GM12878 (cell line): ENCODE measurements around the gene ENGASE. TPM values are rescaled to one million over a fixed set of nuclear protein-coding genes. Genes with fewer than 3 reads are reported as not detected.

Experiments
- ATAC-seq: fragments of 200-7000 bp; cut with Tn5 transposase; 3 replicates; pipeline ENCODE4 v1.9.1; 2020; ENCODE audit warnings: mild to moderate bottlenecking, moderate library complexity
- BruUV-seq: library from RNA; stranded (reverse); fragments of 400-500 nt; replicated peaks from 2 replicates; lab custom pipeline; 2021; lab: Mats Ljungman, UMichigan
- CTCF ChIA-PET: fragments of 300-600 bp; sonication (Branson Sonifier 250); formaldehyde crosslinking; extraction: SDS; loops from one replicate; lab custom pipeline; 2021; ENCODE audit warnings: inconsistent platforms; lab: Yijun Ruan, JAX
- POLR2A ChIA-PET: fragments of 350-600 bp; formaldehyde crosslinking; extraction: SDS; loops from one replicate; lab custom pipeline; 2021; ENCODE audit warnings: inconsistent platforms; lab: Charles Lee
- RAD21 ChIA-PET: fragments of 300-600 bp; sonication (Branson Sonifier 250); formaldehyde crosslinking; loops from one replicate; lab custom pipeline; 2023; ENCODE audit warnings: antibody characterized with exemption; ENCODE audit not compliant: unreplicated experiment; lab: Charles Lee
- SMC1A ChIA-PET: fragments of 300-600 bp; sonication (Branson Sonifier 250); formaldehyde crosslinking; loops from one replicate; lab custom pipeline; 2023; ENCODE audit not compliant: unreplicated experiment, uncharacterized antibody; lab: Charles Lee
- DNase-seq: peaks from one replicate; pipeline ENCODE4 v3.0.0-alpha.2; 2011; ENCODE audit warnings: low read depth, low spot score
- FAIRE-seq: peaks from 3 replicates; lab custom pipeline; 2011; peaks lifted over from hg19 to GRCh38; lab: Jason Lieb, UNC
- H2AFZ ChIP-seq: 2 replicates; pipeline ENCODE4 v1.6.0; 2011; ENCODE audit warnings: low read depth, low read length, control low read depth; ENCODE audit not compliant: control insufficient read depth
- H3K27ac ChIP-seq: 2 replicates; pipeline ENCODE4 v1.5.1; 2011; ENCODE audit warnings: control low read depth; ENCODE audit not compliant: control insufficient read depth, insufficient read depth
- H3K27me3 ChIP-seq, 2 experiments: replicated peaks in 1 of 2; 2 replicates each; pipeline versions ENCODE4 v1.6.0 to v1.6.1; 2011; ENCODE audit warnings: low read length in 1 of 2; ENCODE audit not compliant: control insufficient read depth in 2 of 2, insufficient read depth in 2 of 2
- H3K36me3 ChIP-seq, 2 experiments: 2 replicates each; pipeline ENCODE4 v1.5.1; 2011; ENCODE audit warnings: low read length in 1 of 2; ENCODE audit not compliant: control insufficient read depth in 2 of 2, insufficient read depth in 2 of 2
- H3K4me1 ChIP-seq: 2 replicates; pipeline ENCODE4 v1.6.1; 2011; ENCODE audit warnings: mild to moderate bottlenecking, low read length, moderate library complexity, mixed read lengths; ENCODE audit not compliant: control insufficient read depth, insufficient read depth
- H3K4me2 ChIP-seq: 2 replicates; pipeline ENCODE4 v1.6.0; 2011; ENCODE audit warnings: control low read depth; ENCODE audit not compliant: control insufficient read depth, insufficient read depth
- H3K4me3 ChIP-seq: fragments of 200-600 bp; sonication (generic); 2 replicates; pipeline ENCODE4 v1.5.1; 2016
- H3K79me2 ChIP-seq: 2 replicates; pipeline ENCODE4 v1.6.0; 2011; ENCODE audit warnings: low read length; ENCODE audit not compliant: control insufficient read depth, insufficient read depth
- H3K9ac ChIP-seq: 2 replicates; pipeline ENCODE4 v1.8.0; 2011; ENCODE audit warnings: low read length, control low read depth, mixed read lengths; ENCODE audit not compliant: control insufficient read depth, insufficient read depth
- H3K9me3 ChIP-seq: replicated peaks from 3 replicates; pipeline ENCODE4 v1.5.1; 2011; ENCODE audit warnings: mild to moderate bottlenecking, low read length; ENCODE audit not compliant: control insufficient read depth, insufficient read depth
- H4K20me1 ChIP-seq: 2 replicates; pipeline ENCODE4 v1.6.0; 2011; ENCODE audit not compliant: control insufficient read depth, insufficient read depth
- ETV6 ChIP-seq, 2 experiments: fragments of 450-650 bp in 1 of 2; IDR thresholded peaks in 1 of 2; conservative IDR thresholded peaks in 1 of 2; 2 replicates each; pipeline ENCODE4 v1.6.1; 2014; ENCODE audit warnings: antibody characterized with exemption in 1 of 2, borderline replicate concordance in 1 of 2, low read depth in 1 of 2, mild to moderate bottlenecking in 1 of 2, moderate library complexity in 1 of 2
- KDM1A ChIP-seq: fragments of 200-600 bp; sonication (generic); IDR thresholded peaks from 2 replicates; pipeline ENCODE4 v1.6.1; 2016; ENCODE audit warnings: borderline replicate concordance
- KLF5 ChIP-seq: fragments of 450-650 bp; IDR thresholded peaks from 2 replicates; pipeline ENCODE4 v1.6.1; 2014; ENCODE audit warnings: mild to moderate bottlenecking; ENCODE audit not compliant: partially characterized antibody
- MTA3 ChIP-seq: IDR thresholded peaks from 2 replicates; pipeline ENCODE4 v1.6.1; 2012; ENCODE audit warnings: low read length, inconsistent platforms, borderline replicate concordance
- RAD21 ChIP-seq: IDR thresholded peaks from 2 replicates; pipeline ENCODE4 v1.6.1; 2011; ENCODE audit warnings: mild to moderate bottlenecking, low read depth, low read length, moderate library complexity; ENCODE audit not compliant: insufficient read depth
- RUNX3 ChIP-seq: IDR thresholded peaks from 2 replicates; pipeline ENCODE4 v1.6.1; 2012; ENCODE audit warnings: low read length, inconsistent platforms
- SIN3A ChIP-seq: IDR thresholded peaks from 2 replicates; pipeline ENCODE4 v1.6.1; 2012; ENCODE audit warnings: low read depth, low read length, improper control_type of control experiment
- TAF1 ChIP-seq: IDR thresholded peaks from 2 replicates; pipeline ENCODE4 v1.6.1; 2011; ENCODE audit warnings: mild to moderate bottlenecking, low read depth, low read length, borderline replicate concordance
- WGBS: methylation state at CpG from one replicate; pipeline ENCODE4 v1.1.6; 2016; ENCODE audit warnings: low lambda C conversion rate; ENCODE audit not compliant: insufficient replicate concordance, insufficient coverage; ENCODE audit errors: missing lambda C conversion rate; 5-methylcytosine and 5-hydroxymethylcytosine counted together
- in situ Hi-C: fragments of 300-500 bp; cut with MboI; formaldehyde crosslinking; loops from 9 replicates; pipeline ENCODE4 v1.14.3; 2018; ENCODE audit warnings: mixed read lengths
- intact Hi-C: fragments of 100-400 bp; cut with micrococcal nuclease; formaldehyde crosslinking; loops from one replicate; pipeline ENCODE4 v1.14.2; 2022; ENCODE audit not compliant: unreplicated experiment
- polyA plus RNA-seq, 11 experiments: library from polyadenylated mRNA; depleted of rRNA in 4 of 11; unstranded in 6 of 11; stranded (reverse) in 5 of 11; fragments of >200 nt; fragmentation: Nextera tagmentation in 4 of 11; fragmentation: Illumina TruSeq in 1 of 11; extraction: Ambion mirVana in 4 of 11; extraction: Trizol in 1 of 11; gene quantifications; 1 replicate in 1 of 11; 2 replicates in 10 of 11; pipeline versions ENCODE4 v1.2.1 to v1.2.3, GENCODE V29; 2011 to 2016; ENCODE audit warnings: inconsistent platforms in 2 of 11, missing spikeins in 2 of 11, low read depth in 1 of 11
- total RNA-seq, 4 experiments: library from RNA; depleted of rRNA in 3 of 4; stranded (reverse); fragments of >200 nt in 3 of 4; fragmentation: Illumina TruSeq in 1 of 4; extraction: Trizol in 1 of 4; gene quantifications; 2 replicates each; pipeline versions ENCODE4 v1.2.1 to v1.2.3, GENCODE V29; 2013 to 2021
- TF ChIP-seq, protein P1 (sequence below): fragments of 450-650 bp; IDR thresholded peaks from 2 replicates; pipeline ENCODE4 v1.6.1; 2014; ENCODE audit warnings: mild to moderate bottlenecking

ENGASE gene
- total and polyA plus RNA-seq, 10 of the 15 experiments (the other 5 are each of a cell fraction or from before 2014, with no cell fraction given), result 0.18 to 28.9 (median 10.5) TPM

DNA sequence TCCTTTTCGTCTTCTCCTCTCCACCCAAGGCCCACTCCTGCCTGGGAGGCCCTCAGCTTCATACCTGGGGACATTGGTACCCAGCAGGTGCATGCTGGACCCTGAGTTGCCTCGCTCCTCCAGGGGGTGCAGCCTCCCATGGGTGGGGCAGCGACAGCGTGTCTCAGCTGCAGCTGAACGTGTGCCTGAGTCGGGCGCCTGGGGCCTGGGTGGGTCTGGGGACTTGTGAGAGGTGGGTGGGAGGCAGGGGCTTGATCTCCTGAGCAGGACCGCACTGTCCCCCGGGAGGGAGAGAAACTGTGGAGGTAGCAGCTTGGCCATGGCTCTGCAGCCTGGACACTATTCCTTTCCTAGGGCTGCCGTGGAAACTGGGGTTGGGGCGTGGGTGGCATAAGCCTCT, 24.8 kb upstream of the ENGASE start:
- BruUV-seq, result no TSS peak
- Histone ChIP-seq H3K79me2 (no peaks in the 10 kb centered on the region), H3K4me1 (no peaks in the 10 kb centered on the region; the same call in 1 of the 2 replicates), H3K4me2 (no peak overlapping the region), H3K9me3 (no peaks in the 10 kb centered on the region; the same call in 2 of the 3 replicates), H3K27ac (no peak overlapping the region), H3K36me3 (no peaks in the 10 kb centered on the region), H2AFZ (no peak overlapping the region), H3K9ac (no peak overlapping the region), H3K4me3 (no peak overlapping the region), H3K27me3 (no peaks in the 10 kb centered on the region; a peak in 1 of 4 replicates), H4K20me1 (no peaks in the 10 kb centered on the region)
- in situ Hi-C loops, result no loop called here
- WGBS, result 0% methylated on average over 9 of the region's 11 CpGs
- RAD21 ChIA-PET, result no interaction called here
- SMC1A ChIA-PET, result interaction anchor here (0.6 kb wide), 1 partner anchor 18 kb away, joined by 3 read pairs; no protein-coding TSS in a partner anchor
- no peak for FAIRE-seq
- no peak for DNase-seq
- CTCF ChIA-PET, result interaction anchor here (0.8 to 2.7 kb wide), 2 partner anchors 8 to 10 kb away, joined by 3 to 10 read pairs; no protein-coding TSS in a partner anchor
- POLR2A ChIA-PET, result interaction anchor here (0.5 kb wide), 1 partner anchor 174 kb away, joined by 3 read pairs; no protein-coding TSS in a partner anchor
- ATAC-seq, result no peak
- TF ChIP-seq, protein P1, sequence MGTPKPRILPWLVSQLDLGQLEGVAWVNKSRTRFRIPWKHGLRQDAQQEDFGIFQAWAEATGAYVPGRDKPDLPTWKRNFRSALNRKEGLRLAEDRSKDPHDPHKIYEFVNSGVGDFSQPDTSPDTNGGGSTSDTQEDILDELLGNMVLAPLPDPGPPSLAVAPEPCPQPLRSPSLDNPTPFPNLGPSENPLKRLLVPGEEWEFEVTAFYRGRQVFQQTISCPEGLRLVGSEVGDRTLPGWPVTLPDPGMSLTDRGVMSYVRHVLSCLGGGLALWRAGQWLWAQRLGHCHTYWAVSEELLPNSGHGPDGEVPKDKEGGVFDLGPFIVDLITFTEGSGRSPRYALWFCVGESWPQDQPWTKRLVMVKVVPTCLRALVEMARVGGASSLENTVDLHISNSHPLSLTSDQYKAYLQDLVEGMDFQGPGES, result no peak
- TF ChIP-seq MTA3, result no peak
- no peak for TF ChIP-seq ETV6 (conservative IDR thresholded peaks at IDR 0.05 in 1 of 2, IDR thresholded peaks at IDR 0.05 in 1 of 2; ENCODE audit: borderline replicate concordance in 1 of 2, low read depth in 1 of 2)
- TF ChIP-seq KLF5, result no peak
- no peak for TF ChIP-seq RAD21
- TF ChIP-seq RUNX3, result no peak
- TF ChIP-seq SIN3A, result no peak
- TF ChIP-seq KDM1A, result no peak
- TF ChIP-seq TAF1, result no peak
- intact Hi-C loops, result no loop called here
